HG03103 (cell line): ENCODE results near the gene ZNF575.
A peak's percentile ranks its signal among the peaks of the same experiment; 100 is the strongest.

Experiments
- ATAC-seq: cut with Tn5 transposase; IDR thresholded peaks from one replicate; pipeline ENCODE4 v1.9.1; 2021; ENCODE audit warnings: low read depth; ENCODE audit not compliant: unreplicated experiment

The ZNF575 gene

GRCh38 chr19:43569657-43570056 lies 36.7 kb downstream of the ZNF575 start:
- ATAC-seq: no peak

DNA sequence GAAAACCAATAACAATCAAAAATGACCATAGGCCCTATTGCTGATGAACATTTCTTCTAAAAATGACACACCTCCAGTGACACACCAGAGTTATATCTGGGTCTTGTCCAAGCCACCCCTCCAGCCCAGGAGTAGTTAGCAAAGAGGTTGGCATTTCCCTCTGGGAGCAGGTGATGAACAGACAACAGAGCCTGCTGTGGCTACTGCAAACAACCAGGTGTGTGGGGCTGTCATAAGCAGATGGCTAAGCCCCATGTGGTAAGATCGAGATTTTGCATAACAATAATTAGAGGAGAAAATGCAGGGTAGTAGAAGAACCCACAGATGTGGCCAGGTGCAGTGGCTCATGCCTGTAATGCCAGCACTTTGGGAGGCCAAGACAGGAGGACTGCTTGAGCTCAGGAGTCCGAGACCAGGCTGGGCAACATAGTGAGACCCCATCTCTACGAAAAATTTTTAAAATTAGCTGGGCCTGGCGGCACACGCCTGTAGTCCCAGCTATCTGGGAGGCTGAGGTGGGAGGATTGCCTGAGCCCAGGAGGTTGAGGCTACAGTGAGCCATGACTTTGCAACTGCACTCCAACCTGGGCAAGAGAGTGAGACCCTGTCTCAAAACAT lies 37.3 kb downstream of the ZNF575 start:
- no peak for ATAC-seq

- no peak for ATAC-seq
Measured at GRCh38 chr19:43572171-43572588, 39.2 kb downstream of the ZNF575 start.

DNA sequence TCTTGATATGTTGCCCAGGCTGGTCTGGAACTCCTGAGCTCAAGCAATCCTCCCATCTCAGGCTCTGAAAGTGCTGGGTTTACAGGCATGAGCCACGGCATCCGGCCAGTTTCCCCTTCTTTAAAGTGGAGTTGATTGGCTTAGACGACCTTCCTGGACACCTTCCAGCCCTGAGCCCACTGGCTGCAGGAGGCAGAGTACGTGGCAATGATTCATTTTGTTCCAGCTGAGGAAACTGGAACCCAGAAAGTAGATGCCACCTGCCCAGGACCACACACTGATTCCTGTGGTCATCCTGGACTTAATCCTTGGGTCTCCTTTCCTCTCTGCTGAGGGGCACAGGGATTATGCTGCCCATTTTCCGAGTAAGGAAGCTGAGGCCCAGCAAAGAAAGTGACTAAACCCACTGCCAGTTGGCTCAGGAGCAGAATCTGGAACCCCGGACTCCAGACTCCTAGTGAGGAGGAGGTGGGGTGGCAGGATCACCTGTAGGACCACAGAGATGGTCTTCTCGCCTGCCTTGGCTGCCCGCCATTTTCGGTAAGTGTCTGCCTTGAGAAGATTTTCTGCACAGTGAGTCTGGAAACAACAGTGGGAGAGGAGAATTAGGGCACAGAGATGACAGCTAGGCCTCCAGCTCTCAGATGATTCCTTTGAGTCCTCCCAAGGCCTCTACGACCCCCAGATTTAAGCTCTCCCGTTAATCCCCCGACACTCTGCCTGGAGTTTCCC lies 41.6 kb downstream of the ZNF575 start:
- no peak for ATAC-seq

DNA sequence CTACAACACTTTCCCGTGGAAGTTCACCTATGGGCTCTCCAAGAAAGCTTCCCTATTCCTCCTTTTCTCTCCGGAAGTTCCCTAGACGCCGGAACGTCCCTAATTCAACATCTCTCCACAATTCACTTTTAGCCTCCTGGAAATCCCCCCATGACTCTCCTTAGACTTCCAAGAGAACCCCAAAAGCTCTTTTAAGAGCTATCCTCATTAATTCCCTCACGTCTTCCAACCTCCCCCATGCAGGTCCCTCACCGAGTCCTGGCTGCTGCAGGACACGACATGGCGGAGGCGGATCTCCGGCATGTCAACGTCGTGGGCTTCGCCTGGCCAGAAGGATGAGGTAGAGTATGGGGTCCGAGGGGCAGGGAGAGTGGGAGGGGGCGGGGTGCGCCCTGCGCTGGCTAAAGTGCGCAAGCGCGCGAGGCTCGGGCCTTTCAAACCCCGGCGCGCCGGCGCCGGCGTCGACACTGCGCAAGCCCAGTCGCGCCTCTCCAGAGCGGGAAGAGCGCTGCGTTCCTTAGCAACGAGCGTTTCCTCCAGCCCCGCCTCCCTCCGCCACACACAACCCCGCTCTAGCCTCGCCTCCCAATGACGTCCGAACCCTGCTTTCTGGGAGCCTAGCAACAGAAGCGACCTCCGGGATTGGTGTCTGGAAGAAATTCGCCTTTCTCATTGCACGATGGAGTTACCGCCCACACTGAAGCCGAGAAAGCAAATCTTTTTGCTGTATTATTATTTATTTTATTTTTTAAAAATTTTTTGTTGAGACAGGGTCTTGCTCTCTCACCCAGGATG lies 42.4 kb downstream of the ZNF575 start, which contains the start of the genes PINLYP and XRCC1:
PINLYP (plus strand) TSS at position 646 of the 795 bp plus-strand sequence. CDS start 1,391 bp downstream, outside the sequence.
XRCC1 (minus strand) TSS at position 372 of the 795 bp plus-strand sequence; CDS start at position 303, 69 bp downstream.
- peak; percentile 96 for ATAC-seq

DNA sequence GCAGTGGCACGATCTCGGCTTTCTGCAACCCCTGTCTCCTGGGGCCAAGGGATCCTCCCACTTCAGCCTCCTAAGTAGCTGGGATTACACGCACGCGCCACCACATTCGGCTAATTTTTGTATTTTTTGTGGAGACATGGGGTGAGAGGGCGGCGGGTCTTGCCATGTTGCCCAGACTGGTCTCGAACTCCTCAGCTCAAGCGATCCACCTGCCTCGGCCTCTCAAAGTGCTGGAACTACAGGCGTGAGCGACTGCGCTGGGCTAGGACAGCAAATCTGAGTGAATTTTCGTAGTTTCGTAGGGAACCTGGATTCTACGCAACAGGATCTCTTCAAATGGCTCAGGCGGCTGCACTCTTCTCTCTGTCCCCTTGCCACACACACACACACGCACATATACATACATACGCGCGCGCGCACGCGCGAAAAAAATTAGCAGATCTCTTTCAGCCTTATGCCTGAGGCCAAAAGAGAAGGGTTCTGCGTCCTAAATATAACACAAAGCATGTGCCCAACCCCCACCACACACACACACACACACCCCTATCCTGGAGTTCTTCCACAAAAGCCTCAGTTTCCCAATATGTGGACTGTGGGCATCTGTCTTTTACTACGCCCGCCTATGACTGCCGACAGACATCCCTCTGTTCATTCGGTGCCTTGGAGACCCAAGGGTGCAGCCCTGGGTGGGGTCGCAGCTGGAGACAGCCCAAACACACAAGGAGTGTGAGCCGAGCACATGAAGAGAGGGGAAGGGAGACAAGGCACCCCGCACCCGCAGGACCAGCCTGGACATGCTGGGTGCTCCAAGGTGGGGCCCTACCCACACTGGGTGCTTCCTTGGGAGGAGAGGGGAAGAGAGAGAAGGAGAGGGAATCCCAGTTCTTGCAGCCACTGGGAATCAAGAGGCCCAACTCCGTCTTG lies 43.2 kb downstream of the ZNF575 start:
- ATAC-seq: no peak

- ATAC-seq: no peak
Measured at GRCh38 chr19:43578787-43579186, 45.8 kb downstream of the ZNF575 start.

- no peak for ATAC-seq
Measured at GRCh38 chr19:43581467-43581866, 48.5 kb downstream of the ZNF575 start.

DNA sequence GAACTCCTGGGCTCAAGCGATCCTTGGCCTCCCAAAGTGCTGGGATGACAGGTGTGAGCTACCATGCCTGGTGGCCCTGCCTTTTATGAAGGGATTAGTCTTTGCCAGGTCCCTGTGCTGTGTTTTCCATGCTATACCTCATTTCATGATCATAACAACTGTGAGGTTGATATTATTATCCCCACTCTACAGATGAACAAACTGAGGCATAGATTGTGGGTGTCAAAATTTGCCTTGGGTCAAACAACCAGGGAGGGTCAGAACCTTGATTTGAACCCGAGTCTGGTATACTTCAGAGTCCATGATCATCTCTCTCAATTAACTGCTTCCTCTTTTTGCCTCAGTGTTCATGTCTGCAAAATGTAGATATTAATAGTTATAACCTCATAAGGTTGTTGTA lies 49.5 kb downstream of the ZNF575 start:
- no peak for ATAC-seq

DNA sequence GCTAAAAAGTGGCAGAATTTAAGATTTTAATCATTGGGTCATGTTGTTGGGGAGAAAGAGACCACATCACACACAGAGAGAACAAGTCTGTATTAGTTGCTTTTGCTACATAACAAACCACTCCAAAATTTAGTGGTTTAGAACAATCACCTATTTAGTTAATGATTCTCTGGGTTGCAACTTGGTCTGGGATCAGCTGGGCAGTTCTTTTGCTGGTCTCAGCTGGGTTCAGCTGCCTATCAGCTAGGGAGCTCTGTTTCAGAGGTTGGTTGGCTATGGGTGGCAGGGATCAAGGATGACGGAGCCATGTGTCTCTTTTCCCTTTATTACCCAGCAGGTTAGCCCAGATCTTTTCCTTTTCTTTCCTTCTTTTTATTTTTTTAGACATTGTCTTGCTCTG lies 51.5 kb downstream of the ZNF575 start:
- ATAC-seq: no peak
